Activated T-cell treated with anti-CD3 and anti-CD28 coated beads, Interleukin-2, amount 50 U/mL, for 4 hours (primary cell): Measurements from ENCODE around the gene IGSF23. TPM values are rescaled to one million over a fixed set of nuclear protein-coding genes. Genes with fewer than 3 reads are reported as not detected.
"Not testable (repeated sequence)": the region's sequence is repeated elsewhere in the genome, so short reads cannot be mapped to it uniquely, and the experiment has no call there.

Experiments
- ATAC-seq, 2 donors: fragments of 200-7000 bp; cut with Tn5 transposase; one replicate each; pipeline ENCODE4 v1.10.0; 2021
- DNase-seq: peaks from one replicate; pipeline ENCODE4 v3.0.0-alpha.2; 2020
- H3K27me3 Mint-ChIP-seq: one replicate; pipeline ENCODE4 v1.8.0; 2021; ENCODE audit warnings: low read depth, mixed read lengths
- H3K36me3 Mint-ChIP-seq: one replicate; pipeline ENCODE4 v1.8.0; 2022; ENCODE audit warnings: mixed read lengths; ENCODE audit not compliant: insufficient read depth
- H3K4me1 Mint-ChIP-seq: one replicate; pipeline ENCODE4 v1.8.0; 2021; ENCODE audit warnings: low read depth, mixed read lengths
- H3K4me3 Mint-ChIP-seq: one replicate; pipeline ENCODE4 v1.8.0; 2021; ENCODE audit warnings: mild to moderate bottlenecking, moderate library complexity, mixed read lengths
- H3K9me3 Mint-ChIP-seq: one replicate; pipeline ENCODE4 v1.8.0; 2021; ENCODE audit warnings: mixed read lengths
- total RNA-seq, 3 donors: library from RNA; stranded (reverse); gene quantifications; one replicate each; pipeline ENCODE4 v1.2.1, GENCODE V29; 2021

The IGSF23 gene
- total RNA-seq, 3 donors from 2014 or later: not detected

- Mint-ChIP-seq H3K9me3 (no peaks in the 10 kb centered on the region), H3K4me3 (no peak overlapping the region)
These were observed 950 bp downstream of the IGSF23 start for GRCh38 chr19:44614313-44614712.

GRCh38 chr19:44615863-44616247 lies 2.5 kb downstream of the IGSF23 start:
- Mint-ChIP-seq H3K4me1 (no peaks in the 10 kb centered on the region), H3K4me3 (no peak overlapping the region), H3K36me3 (no peaks in the 10 kb centered on the region), H3K27me3 (peaks cover 3% of the 10 kb centered on the region), H3K9me3 (no peaks in the 10 kb centered on the region)
- no peak for DNase-seq
- no peak for ATAC-seq

More at GRCh38 chr19:44614313-44614712, 950 bp downstream of the IGSF23 start:
- H3K4me1 Mint-ChIP-seq: no peaks in the 10 kb centered on the region
- no peak for ATAC-seq
- H3K36me3 Mint-ChIP-seq: no peaks in the 10 kb centered on the region
- no peak for DNase-seq
- peaks cover 4% of the 10 kb centered on the region for H3K27me3 Mint-ChIP-seq

- no peak overlapping the region for H3K4me3 Mint-ChIP-seq
- DNase-seq (no peak), ATAC-seq (no peak)
- no peaks in the 10 kb centered on the region for H3K4me1 Mint-ChIP-seq
- no peaks in the 10 kb centered on the region for H3K36me3 Mint-ChIP-seq
- no peaks in the 10 kb centered on the region for H3K9me3 Mint-ChIP-seq
- peaks cover 3% of the 10 kb centered on the region for H3K27me3 Mint-ChIP-seq
These were observed 3.9 kb downstream of the IGSF23 start for GRCh38 chr19:44617110-44617880.

GRCh38 chr19:44618640-44619357 lies 5.4 kb downstream of the IGSF23 start:
- Mint-ChIP-seq H3K4me3 (no peak overlapping the region), H3K9me3 (no peaks in the 10 kb centered on the region), H3K36me3 (no peaks in the 10 kb centered on the region), H3K27me3 (no peaks in the 10 kb centered on the region), H3K4me1 (no peaks in the 10 kb centered on the region)
- no peak for ATAC-seq
- DNase-seq: no peak

GRCh38 chr19:44620667-44621066 lies 7.3 kb downstream of the IGSF23 start:
- DNase-seq: no peak
- Mint-ChIP-seq H3K36me3 (no peaks in the 10 kb centered on the region), H3K4me3 (no peak overlapping the region), H3K9me3 (no peaks in the 10 kb centered on the region), H3K4me1 (no peaks in the 10 kb centered on the region), H3K27me3 (peaks cover 3% of the 10 kb centered on the region)
- ATAC-seq: no peak

- H3K27me3 Mint-ChIP-seq: peaks cover 3% of the 10 kb centered on the region
- no peaks in the 10 kb centered on the region for H3K9me3 Mint-ChIP-seq
- H3K36me3 Mint-ChIP-seq: no peaks in the 10 kb centered on the region
- no peaks in the 10 kb centered on the region for H3K4me1 Mint-ChIP-seq
- ATAC-seq: no peak
- no peak overlapping the region for H3K4me3 Mint-ChIP-seq
- no peak for DNase-seq
These were observed 8.0 kb downstream of the IGSF23 start for GRCh38 chr19:44621367-44621766.

- H3K27me3 Mint-ChIP-seq: peaks cover 6% of the 10 kb centered on the region
- H3K9me3 Mint-ChIP-seq: no peaks in the 10 kb centered on the region
- no peaks in the 10 kb centered on the region for H3K36me3 Mint-ChIP-seq
- DNase-seq (no peak), ATAC-seq (no peak)
- no peaks in the 10 kb centered on the region for H3K4me1 Mint-ChIP-seq
- no peak overlapping the region for H3K4me3 Mint-ChIP-seq
These were observed 9.7 kb downstream of the IGSF23 start for GRCh38 chr19:44623080-44623479.

- Mint-ChIP-seq H3K36me3 (no peaks in the 10 kb centered on the region), H3K4me1 (no peaks in the 10 kb centered on the region), H3K4me3 (no peak overlapping the region), H3K9me3 (no peaks in the 10 kb centered on the region), H3K27me3 (peaks cover 6% of the 10 kb centered on the region)
- DNase-seq (no peak), ATAC-seq (no peak)
These were observed 10.3 kb downstream of the IGSF23 start for GRCh38 chr19:44623626-44624025.

GRCh38 chr19:44624840-44625354 lies 11.5 kb downstream of the IGSF23 start:
- no peaks in the 10 kb centered on the region for H3K36me3 Mint-ChIP-seq
- H3K9me3 Mint-ChIP-seq: no peaks in the 10 kb centered on the region
- H3K4me1 Mint-ChIP-seq: no peaks in the 10 kb centered on the region
- ATAC-seq (no peak), DNase-seq (no peak)
- H3K4me3 Mint-ChIP-seq: no peak overlapping the region
- peaks cover 10% of the 10 kb centered on the region for H3K27me3 Mint-ChIP-seq

- not testable (repeated sequence) for H3K9me3 Mint-ChIP-seq, H3K4me1 Mint-ChIP-seq, DNase-seq, ATAC-seq, H3K36me3 Mint-ChIP-seq, H3K4me3 Mint-ChIP-seq
- peaks cover 10% of the 10 kb centered on the region for H3K27me3 Mint-ChIP-seq
These were observed 12.3 kb downstream of the IGSF23 start for GRCh38 chr19:44625637-44626036.

- DNase-seq: no peak
- H3K9me3 Mint-ChIP-seq: no peaks in the 10 kb centered on the region
- H3K4me1 Mint-ChIP-seq: no peaks in the 10 kb centered on the region
- H3K27me3 Mint-ChIP-seq: peaks cover 12% of the 10 kb centered on the region
- H3K36me3 Mint-ChIP-seq: no peaks in the 10 kb centered on the region
- H3K4me3 Mint-ChIP-seq: no peak overlapping the region
- no peak for ATAC-seq
These were observed 12.8 kb downstream of the IGSF23 start for GRCh38 chr19:44626048-44626624.

- no peaks in the 10 kb centered on the region for H3K9me3 Mint-ChIP-seq
These were observed 14.3 kb downstream of the IGSF23 start for GRCh38 chr19:44627631-44628030.

GRCh38 chr19:44628793-44629192 lies 15.4 kb downstream of the IGSF23 start:
- Mint-ChIP-seq H3K36me3 (no peaks in the 10 kb centered on the region), H3K4me3 (no peak overlapping the region)

More at GRCh38 chr19:44627631-44628030, 14.3 kb downstream of the IGSF23 start:
- no peak for DNase-seq
- Mint-ChIP-seq H3K27me3 (peaks cover 12% of the 10 kb centered on the region), H3K4me1 (no peaks in the 10 kb centered on the region), H3K36me3 (no peaks in the 10 kb centered on the region), H3K4me3 (no peak overlapping the region)
- no peak for ATAC-seq

GRCh38 chr19:44631611-44632010 lies 18.2 kb downstream of the IGSF23 start:
- H3K9me3 Mint-ChIP-seq, ATAC-seq, DNase-seq, H3K4me3 Mint-ChIP-seq, H3K36me3 Mint-ChIP-seq, H3K4me1 Mint-ChIP-seq: not testable (repeated sequence)
- H3K27me3 Mint-ChIP-seq: peaks cover 15% of the 10 kb centered on the region

More at GRCh38 chr19:44628793-44629192, 15.4 kb downstream of the IGSF23 start:
- Mint-ChIP-seq H3K27me3 (peaks cover 15% of the 10 kb centered on the region), H3K4me1 (no peaks in the 10 kb centered on the region), H3K9me3 (no peaks in the 10 kb centered on the region)
- ATAC-seq (no peak), DNase-seq (no peak)
